GM18951 (cell line): Measurements from ENCODE around the gene TMEM131.
A peak's percentile ranks its signal among the peaks of the same experiment; 100 is the strongest.

Experiments used
- POLR2A ChIP-seq: IDR thresholded peaks from 4 replicates; pipeline ENCODE4 v1.6.1; 2011; ENCODE audit warnings: mild to moderate bottlenecking; ENCODE audit not compliant: insufficient read length, insufficient read depth; ENCODE audit errors: extremely low read depth
- in situ Hi-C: fragments of 300-500 bp; cut with MboI; formaldehyde crosslinking; loops from one replicate; pipeline ENCODE4 v1.12.0; 2022; ENCODE audit warnings: low sequenced_read_pairs, mixed read lengths, inconsistent platforms; ENCODE audit not compliant: unreplicated experiment

The TMEM131 gene

GRCh38 chr2:98009887-98010760, 14.4 kb upstream of the TMEM131 start:
- in situ Hi-C loops = no loop called here
- no peak for TF ChIP-seq POLR2A

GRCh38 chr2:98008415-98008814, 12.7 kb upstream of the TMEM131 start:
- in situ Hi-C loops = no loop called here
- TF ChIP-seq POLR2A = no peak

GRCh38 chr2:98006378-98006777, 10.6 kb upstream of the TMEM131 start:
- in situ Hi-C loops = no loop called here

GRCh38 chr2:98004613-98005012, 8.9 kb upstream of the TMEM131 start:
- no peak for TF ChIP-seq POLR2A
- in situ Hi-C loops = no loop called here

More at GRCh38 chr2:98006378-98006777, 10.6 kb upstream of the TMEM131 start:
- TF ChIP-seq POLR2A = no peak

GRCh38 chr2:98004047-98004446, 8.3 kb upstream of the TMEM131 start:
- no peak for TF ChIP-seq POLR2A
- in situ Hi-C loops = no loop called here

GRCh38 chr2:97999536-97999935, 3.8 kb upstream of the TMEM131 start:
- in situ Hi-C loops = no loop called here

GRCh38 chr2:97998431-97999005, 2.8 kb upstream of the TMEM131 start:
- in situ Hi-C loops = no loop called here
- no peak for TF ChIP-seq POLR2A

More at GRCh38 chr2:97999536-97999935, 3.8 kb upstream of the TMEM131 start:
- TF ChIP-seq POLR2A = no peak

- in situ Hi-C loops = no loop called here
- TF ChIP-seq POLR2A = no peak
Measured at GRCh38 chr2:97997784-97998392, 2.1 kb upstream of the TMEM131 start.

- TF ChIP-seq POLR2A = no peak
- in situ Hi-C loops = no loop called here
Measured at GRCh38 chr2:97996679-97997078, 931 bp upstream of the TMEM131 start.

- TF ChIP-seq POLR2A = peak; percentile 53
- in situ Hi-C loops = no loop called here
Measured at GRCh38 chr2:97995026-97995733, 568 bp downstream of the TMEM131 start.

GRCh38 chr2:97994476-97994875, 1.3 kb downstream of the TMEM131 start:
- no peak for TF ChIP-seq POLR2A
- in situ Hi-C loops = no loop called here

GRCh38 chr2:97993926-97994325, 1.8 kb downstream of the TMEM131 start:
- TF ChIP-seq POLR2A = no peak
- in situ Hi-C loops = no loop called here
